Cortex of kidney (tissue), 1 donor: ENCODE data around the gene FAM168B.

Source experiments
- DNase-seq: peaks from one replicate; lab custom pipeline; 2025; lab: John Stamatoyannopoulos, UW

The FAM168B gene

GRCh38 chr2:131055169-131056065 lies 37.8 kb downstream of the FAM168B start:
- no peak for DNase-seq

GRCh38 chr2:131054488-131054887 lies 38.8 kb downstream of the FAM168B start:
- DNase-seq = no peak

GRCh38 chr2:131052741-131053263 lies 40.5 kb downstream of the FAM168B start:
- DNase-seq = no peak

- no peak for DNase-seq
These were observed 42.4 kb downstream of the FAM168B start for GRCh38 chr2:131050896-131051295.

GRCh38 chr2:131049150-131049718 lies 44.0 kb downstream of the FAM168B start:
- no peak for DNase-seq

GRCh38 chr2:131048641-131049040 lies 44.6 kb downstream of the FAM168B start:
- no peak for DNase-seq

- no peak for DNase-seq
These were observed 45.2 kb downstream of the FAM168B start for GRCh38 chr2:131047920-131048560.

- no peak for DNase-seq
These were observed 46.2 kb downstream of the FAM168B start for GRCh38 chr2:131046918-131047652.

GRCh38 chr2:131046028-131046917 lies 47.0 kb downstream of the FAM168B start:
- no peak for DNase-seq

GRCh38 chr2:131045286-131046027 lies 47.8 kb downstream of the FAM168B start:
- no peak for DNase-seq

- DNase-seq = no peak
These were observed 48.5 kb downstream of the FAM168B start for GRCh38 chr2:131044757-131045150.

- DNase-seq = no peak
These were observed 49.0 kb downstream of the FAM168B start for GRCh38 chr2:131044075-131044756.

- no peak for DNase-seq
These were observed 49.8 kb downstream of the FAM168B start for GRCh38 chr2:131043199-131044074.

GRCh38 chr2:131042148-131042775 lies 51.0 kb downstream of the FAM168B start:
- DNase-seq = no peak

- DNase-seq = no peak
These were observed 51.7 kb downstream of the FAM168B start for GRCh38 chr2:131041402-131042147.

- no peak for DNase-seq
These were observed 52.4 kb downstream of the FAM168B start for GRCh38 chr2:131040661-131041401.
